Stimulated activated naive CD8-positive, alpha-beta T cell treated with anti-CD3 and anti-CD28 coated beads, Interleukin-15, Interleukin-2, amounts not matched to agents 100 ng/mL and 50 ng/mL, for 24 hours (primary cell): ENCODE data around the gene NMT1.

Source experiments
- H3K27ac Mint-ChIP-seq: one replicate; pipeline ENCODE4 v1.8.0; 2021; ENCODE audit warnings: mild to moderate bottlenecking, mixed read lengths
- H3K27me3 Mint-ChIP-seq: one replicate; pipeline ENCODE4 v1.8.0; 2021; ENCODE audit warnings: mixed read lengths
- H3K36me3 Mint-ChIP-seq: one replicate; pipeline ENCODE4 v1.8.0; 2021; ENCODE audit warnings: low read depth, mixed read lengths
- H3K4me1 Mint-ChIP-seq: one replicate; pipeline ENCODE4 v1.8.0; 2021; ENCODE audit warnings: low read depth, mixed read lengths
- H3K4me3 Mint-ChIP-seq: one replicate; pipeline ENCODE4 v1.8.0; 2021; ENCODE audit warnings: mild to moderate bottlenecking, mixed read lengths
- H3K9me3 Mint-ChIP-seq: one replicate; pipeline ENCODE4 v1.8.0; 2021; ENCODE audit warnings: mixed read lengths

Gene NMT1

DNA sequence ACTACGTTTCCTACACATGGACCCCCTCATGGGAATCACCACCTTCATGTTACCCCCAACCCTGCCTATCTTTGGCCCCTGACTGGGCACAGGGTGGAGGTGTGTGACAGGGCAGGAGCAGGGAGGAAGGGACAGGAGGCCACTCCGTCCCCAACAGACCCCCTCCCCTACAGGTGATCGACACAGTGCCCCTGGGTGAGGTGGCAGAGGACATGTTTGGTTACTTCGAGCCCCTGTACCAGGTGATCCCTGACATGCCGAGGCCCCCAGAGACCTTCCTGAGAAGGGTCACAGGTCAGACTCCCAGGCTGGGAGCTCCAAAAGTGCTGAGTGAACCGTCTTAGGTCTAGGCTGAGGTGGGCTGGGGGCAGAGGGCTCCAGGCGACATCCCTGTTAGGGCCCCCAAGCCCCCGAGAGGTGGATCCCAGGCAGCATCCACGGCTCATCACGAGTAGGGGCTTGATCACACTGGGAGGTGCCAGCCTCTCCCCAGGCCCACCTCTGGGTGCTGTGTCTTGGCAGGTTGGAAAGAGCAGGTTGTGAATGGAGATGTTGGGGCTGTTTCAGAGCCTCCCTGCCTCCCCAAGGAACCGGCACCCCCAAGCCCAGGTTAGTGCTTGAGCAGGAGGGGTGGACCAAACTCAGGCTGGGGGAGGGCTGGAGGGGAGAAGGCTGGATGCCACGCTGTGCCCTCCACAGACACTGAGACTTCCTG lies 75.9 kb downstream of the NMT1 start:
- Mint-ChIP-seq H3K4me1 (peaks cover 23% of the 10 kb centered on the region), H3K4me3 (no peak overlapping the region), H3K36me3 (peaks cover 3% of the 10 kb centered on the region), H3K27ac (no peak overlapping the region), H3K27me3 (no peaks in the 10 kb centered on the region), H3K9me3 (no peaks in the 10 kb centered on the region)

DNA sequence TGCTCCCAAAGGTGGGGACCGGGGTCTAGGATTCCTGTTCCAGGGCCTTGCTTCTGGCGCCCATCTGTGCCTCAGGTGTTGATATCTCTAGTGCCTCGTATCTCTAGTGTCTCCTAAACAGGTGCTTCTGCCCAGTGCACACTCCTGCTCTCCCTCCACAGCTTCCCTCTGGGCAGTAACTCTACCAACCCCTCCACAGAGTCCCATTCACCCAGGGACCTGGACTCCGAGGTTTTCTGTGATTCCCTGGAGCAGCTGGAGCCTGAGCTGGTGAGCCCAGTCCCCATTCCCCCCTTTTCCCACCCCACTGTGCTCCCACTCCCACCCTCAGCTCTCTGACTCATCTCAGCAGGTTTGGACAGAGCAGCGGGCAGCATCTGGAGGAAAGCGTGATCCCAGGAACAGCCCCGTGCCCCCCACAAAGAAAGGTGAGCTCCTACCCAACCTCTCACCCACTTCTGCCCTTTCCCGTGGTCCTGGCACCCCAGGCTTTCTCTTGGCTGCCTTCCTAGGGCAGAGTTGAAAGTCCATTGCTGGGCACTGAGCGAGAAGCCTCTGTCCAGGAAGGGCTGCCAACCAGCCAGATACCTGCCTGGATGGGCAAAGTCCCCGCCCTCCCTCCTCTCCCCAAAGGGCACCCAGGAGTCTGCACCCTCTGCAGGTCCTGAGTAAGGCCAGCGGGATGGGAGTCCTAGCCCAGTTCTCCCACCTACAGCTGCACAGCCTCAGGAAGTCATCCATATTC lies 76.6 kb downstream of the NMT1 start:
- Mint-ChIP-seq H3K27me3 (no peaks in the 10 kb centered on the region), H3K4me1 (peaks cover 23% of the 10 kb centered on the region), H3K4me3 (no peak overlapping the region), H3K36me3 (peaks cover 3% of the 10 kb centered on the region), H3K27ac (no peak overlapping the region), H3K9me3 (no peaks in the 10 kb centered on the region)

GRCh38 chr17:45138911-45139532 lies 77.9 kb downstream of the NMT1 start:
- peaks cover 3% of the 10 kb centered on the region for H3K36me3 Mint-ChIP-seq
- peaks cover 24% of the 10 kb centered on the region for H3K4me1 Mint-ChIP-seq
- no peaks in the 10 kb centered on the region for H3K27me3 Mint-ChIP-seq
- H3K9me3 Mint-ChIP-seq: no peaks in the 10 kb centered on the region
- H3K4me3 Mint-ChIP-seq: no peak overlapping the region
- H3K27ac Mint-ChIP-seq: no peak overlapping the region

DNA sequence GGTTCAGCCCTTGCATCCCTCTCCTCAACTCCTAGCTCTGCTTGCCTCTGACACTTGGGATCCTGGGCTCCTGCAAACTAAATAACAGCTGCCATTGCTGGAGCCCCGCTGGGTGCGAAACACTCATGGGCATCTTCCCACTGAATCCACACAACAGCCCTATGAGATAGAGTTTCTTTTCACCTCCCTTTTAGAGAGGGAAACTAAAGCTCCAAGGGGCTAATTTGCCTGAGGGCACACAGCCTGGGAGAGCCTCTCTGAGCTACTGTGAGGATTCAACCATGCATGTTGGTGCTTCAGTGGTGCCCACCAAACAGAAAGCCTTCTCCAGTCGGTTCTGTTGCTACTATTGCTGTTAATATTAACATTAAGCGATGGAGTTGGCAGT lies 78.4 kb downstream of the NMT1 start:
- Mint-ChIP-seq H3K4me1 (peaks cover 25% of the 10 kb centered on the region), H3K9me3 (no peaks in the 10 kb centered on the region), H3K27me3 (no peaks in the 10 kb centered on the region), H3K4me3 (no peak overlapping the region), H3K27ac (no peak overlapping the region), H3K36me3 (peaks cover 3% of the 10 kb centered on the region)

DNA sequence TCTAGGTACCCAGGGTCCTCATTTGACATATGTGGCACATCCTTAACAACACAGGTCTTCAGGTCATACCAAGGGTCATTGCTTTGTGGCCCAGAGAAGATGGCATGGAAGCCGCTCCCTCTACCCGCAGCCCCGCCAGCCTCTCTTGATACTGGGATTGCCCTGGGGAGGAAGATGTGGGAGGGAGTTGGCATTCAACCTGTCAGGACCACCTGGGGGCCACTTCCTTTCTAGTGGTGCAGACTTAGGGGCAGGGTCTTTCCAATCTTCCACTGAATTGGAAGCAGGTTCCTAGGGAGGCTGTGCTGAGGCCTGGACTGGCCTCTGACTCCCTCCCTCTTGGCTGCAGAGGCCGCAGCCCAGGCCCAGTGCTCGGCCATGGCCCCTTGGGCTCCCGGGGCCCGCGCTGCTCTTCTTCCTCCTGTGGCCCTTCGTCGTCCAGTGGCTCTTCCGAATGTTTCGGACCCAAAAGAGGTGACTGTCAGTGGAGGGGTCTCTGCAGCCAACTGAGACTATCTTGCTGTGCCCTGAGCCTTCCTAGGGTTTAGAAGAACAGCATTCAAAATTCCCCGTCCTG lies 82.1 kb downstream of the NMT1 start:
- Mint-ChIP-seq H3K9me3 (no peaks in the 10 kb centered on the region), H3K36me3 (peaks cover 9% of the 10 kb centered on the region), H3K27ac (peak overlapping the region; percentile 78), H3K4me1 (peaks cover 39% of the 10 kb centered on the region), H3K4me3 (peak overlapping the region; percentile 56), H3K27me3 (no peaks in the 10 kb centered on the region)

- H3K27me3 Mint-ChIP-seq: no peaks in the 10 kb centered on the region
- H3K36me3 Mint-ChIP-seq: peaks cover 12% of the 10 kb centered on the region
- H3K27ac Mint-ChIP-seq: peak overlapping the region; percentile 78
- H3K9me3 Mint-ChIP-seq: no peaks in the 10 kb centered on the region
- peaks cover 42% of the 10 kb centered on the region for H3K4me1 Mint-ChIP-seq
- H3K4me3 Mint-ChIP-seq: peak overlapping the region; percentile 56
Observed at GRCh38 chr17:45143767-45144198, 82.7 kb downstream of the NMT1 start.

DNA sequence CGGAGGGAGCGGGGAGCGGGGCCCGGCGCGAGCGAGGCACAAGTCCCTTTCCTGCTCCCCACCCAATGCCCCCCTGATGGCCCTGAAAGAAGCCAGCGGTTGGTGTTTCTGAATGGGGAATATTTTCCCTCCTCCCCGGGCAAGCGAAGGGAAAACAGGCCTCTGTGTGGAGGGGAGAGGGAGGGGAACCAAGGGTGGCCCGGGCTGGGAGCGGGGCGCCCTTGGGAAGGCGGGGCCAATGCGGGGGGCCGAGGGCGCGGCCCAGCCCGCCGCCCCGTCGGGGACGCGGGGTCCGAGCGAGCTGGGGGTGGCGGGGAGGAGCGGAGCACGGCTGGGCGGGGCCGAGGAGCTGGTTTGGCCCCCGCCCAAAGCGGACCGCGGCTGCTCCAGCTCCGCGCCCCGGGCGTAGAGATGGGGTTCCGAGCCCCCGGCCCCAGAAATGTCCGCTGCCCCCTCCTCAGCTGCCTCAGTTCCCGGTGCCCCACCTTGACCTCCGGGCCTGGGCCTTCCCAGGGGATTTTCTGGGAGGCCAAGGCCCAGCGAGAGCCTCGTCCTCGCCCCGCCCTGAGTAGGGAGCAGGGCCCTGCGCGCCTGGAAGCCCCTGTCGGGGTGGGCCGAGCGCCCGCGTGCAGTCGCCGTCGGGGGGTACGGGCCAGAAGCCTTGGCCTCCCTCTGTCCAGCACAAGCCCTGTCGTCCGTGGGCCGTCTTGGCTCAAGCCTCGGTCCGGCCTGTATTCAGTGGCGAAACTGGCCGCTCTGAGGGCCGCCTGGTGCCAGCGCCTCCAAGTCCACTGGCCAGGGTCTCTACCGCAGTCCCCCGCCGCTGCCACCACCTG lies 83.3 kb downstream of the NMT1 start:
- Mint-ChIP-seq H3K27ac (no peak overlapping the region), H3K4me1 (peaks cover 42% of the 10 kb centered on the region), H3K27me3 (no peaks in the 10 kb centered on the region), H3K4me3 (peak overlapping the region; percentile 56), H3K9me3 (no peaks in the 10 kb centered on the region), H3K36me3 (peaks cover 15% of the 10 kb centered on the region)

- Mint-ChIP-seq H3K4me3 (peak overlapping the region; percentile 13), H3K4me1 (peaks cover 42% of the 10 kb centered on the region), H3K27ac (no peak overlapping the region), H3K27me3 (no peaks in the 10 kb centered on the region), H3K36me3 (peaks cover 21% of the 10 kb centered on the region), H3K9me3 (no peaks in the 10 kb centered on the region)
Observed at GRCh38 chr17:45145035-45145389, 83.9 kb downstream of the NMT1 start.

DNA sequence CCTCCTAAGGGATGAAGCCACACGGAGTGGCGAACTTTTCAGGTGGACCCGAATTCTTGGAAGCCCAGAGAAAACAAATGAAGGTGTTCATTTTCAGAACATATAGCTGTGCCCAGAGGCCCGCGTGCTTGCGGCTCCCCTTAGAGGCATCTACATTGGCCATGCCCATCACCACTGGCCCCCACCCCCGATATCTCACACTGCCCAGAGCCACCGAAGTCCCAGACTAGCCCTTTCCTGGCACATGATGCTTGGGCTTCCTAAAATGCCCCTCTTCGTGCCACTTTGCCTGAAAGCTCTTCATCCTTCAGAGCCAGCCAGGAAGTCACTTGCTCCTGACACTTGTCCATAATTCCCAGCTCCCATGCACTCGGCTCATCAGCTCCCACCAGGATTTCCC lies 85.0 kb downstream of the NMT1 start:
- no peaks in the 10 kb centered on the region for H3K9me3 Mint-ChIP-seq
- peaks cover 51% of the 10 kb centered on the region for H3K4me1 Mint-ChIP-seq

DNA sequence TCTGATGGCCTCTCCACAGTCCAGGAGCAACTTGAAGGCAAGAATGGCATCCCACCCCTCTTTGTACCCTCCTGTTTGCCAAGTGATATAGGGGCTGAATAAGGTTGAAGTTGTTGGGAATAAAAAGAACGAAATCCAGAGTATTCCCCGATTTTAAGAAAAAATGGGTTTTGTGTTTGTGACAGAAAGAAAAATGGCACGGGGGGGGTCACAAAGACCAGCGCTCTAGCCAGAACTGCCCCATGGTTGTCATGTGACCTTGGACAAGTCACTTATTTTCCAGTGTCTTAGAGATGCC lies 85.4 kb downstream of the NMT1 start:
- peak overlapping the region; percentile 100 for H3K27ac Mint-ChIP-seq
- H3K4me3 Mint-ChIP-seq: peak overlapping the region; percentile 94
- no peaks in the 10 kb centered on the region for H3K9me3 Mint-ChIP-seq
- H3K27me3 Mint-ChIP-seq: no peaks in the 10 kb centered on the region
- peaks cover 55% of the 10 kb centered on the region for H3K4me1 Mint-ChIP-seq
- peaks cover 29% of the 10 kb centered on the region for H3K36me3 Mint-ChIP-seq

More for the DNA sequence above, 85.0 kb downstream of the NMT1 start:
- Mint-ChIP-seq H3K27ac (peak overlapping the region; percentile 100), H3K27me3 (no peaks in the 10 kb centered on the region), H3K4me3 (peak overlapping the region; percentile 94), H3K36me3 (peaks cover 28% of the 10 kb centered on the region)

- Mint-ChIP-seq H3K27me3 (no peaks in the 10 kb centered on the region), H3K4me1 (peaks cover 60% of the 10 kb centered on the region), H3K9me3 (no peaks in the 10 kb centered on the region), H3K36me3 (peaks cover 29% of the 10 kb centered on the region), H3K27ac (peak overlapping the region; percentile 100), H3K4me3 (peak overlapping the region; percentile 94)
Observed at GRCh38 chr17:45146890-45147580, 85.9 kb downstream of the NMT1 start.

- peaks cover 29% of the 10 kb centered on the region for H3K36me3 Mint-ChIP-seq
- H3K4me1 Mint-ChIP-seq: peaks cover 60% of the 10 kb centered on the region
- H3K4me3 Mint-ChIP-seq: peak overlapping the region; percentile 94
- no peaks in the 10 kb centered on the region for H3K27me3 Mint-ChIP-seq
- H3K27ac Mint-ChIP-seq: peak overlapping the region; percentile 100
- H3K9me3 Mint-ChIP-seq: no peaks in the 10 kb centered on the region
Observed at GRCh38 chr17:45147581-45148182, 86.6 kb downstream of the NMT1 start.

DNA sequence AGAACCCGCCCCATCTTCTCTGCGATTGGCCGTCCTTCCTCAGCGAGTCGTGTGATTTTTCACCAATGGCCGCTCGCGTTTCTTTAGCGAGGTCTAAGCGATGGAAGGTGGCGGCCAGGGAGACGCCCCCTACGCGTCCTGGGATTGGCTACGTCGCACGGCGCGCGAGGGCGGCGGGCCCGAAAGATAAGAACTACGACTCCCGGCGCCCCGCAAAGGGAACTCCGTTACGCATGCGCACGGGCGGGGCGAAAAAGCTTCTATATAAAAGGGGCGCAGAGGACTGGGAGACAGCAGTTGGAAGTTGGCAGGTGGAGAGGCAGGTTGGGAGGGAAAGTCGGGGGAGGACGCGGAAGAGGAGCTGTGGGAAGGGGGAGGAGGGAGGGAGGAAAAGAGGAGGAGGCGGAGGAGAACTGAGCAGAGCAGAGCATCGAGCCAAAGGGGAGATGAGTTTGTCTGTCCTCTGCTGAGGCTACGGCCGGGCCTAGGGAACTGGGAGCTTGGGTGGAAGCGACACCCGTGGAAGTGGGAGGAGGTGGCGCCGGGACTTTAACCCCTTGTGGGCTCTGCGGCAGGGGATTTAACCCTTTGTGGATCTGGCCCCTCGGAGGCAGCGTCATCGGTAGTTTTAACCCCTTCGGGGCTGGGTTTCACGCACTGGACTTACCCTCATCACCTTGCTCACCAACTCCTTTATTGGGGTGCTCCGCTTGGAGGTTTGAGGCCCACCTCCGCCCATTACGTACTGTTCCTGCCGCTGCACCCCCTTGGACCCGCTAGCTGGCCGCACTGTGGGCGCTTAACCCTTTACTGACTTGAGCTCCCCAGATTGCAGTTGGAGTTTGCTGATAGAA lies 87.3 kb downstream of the NMT1 start, which contains the start of gene HEXIM1:
TSS of gene HEXIM1 (plus strand) at position 293 of the 854 bp plus-strand sequence. CDS start 716 bp downstream, outside the sequence.
- no peaks in the 10 kb centered on the region for H3K9me3 Mint-ChIP-seq
- peaks cover 58% of the 10 kb centered on the region for H3K4me1 Mint-ChIP-seq
- H3K4me3 Mint-ChIP-seq: peak within 1 kb of the TSS; percentile 94
- peak within 1 kb of the TSS; percentile 100 for H3K27ac Mint-ChIP-seq
- H3K36me3 Mint-ChIP-seq: peaks cover 29% of the 10 kb centered on the region
- no peaks in the 10 kb centered on the region for H3K27me3 Mint-ChIP-seq
